ENCODE measurements around the gene EZH2. TPM values are rescaled to one million over a fixed set of nuclear protein-coding genes. Genes with fewer than 3 reads are reported as not detected.

EZH2 gene
- total RNA-seq, 6 experiments from 2014 or later, result 8.9 to 21.5 (median 19.3) TPM

DNA sequence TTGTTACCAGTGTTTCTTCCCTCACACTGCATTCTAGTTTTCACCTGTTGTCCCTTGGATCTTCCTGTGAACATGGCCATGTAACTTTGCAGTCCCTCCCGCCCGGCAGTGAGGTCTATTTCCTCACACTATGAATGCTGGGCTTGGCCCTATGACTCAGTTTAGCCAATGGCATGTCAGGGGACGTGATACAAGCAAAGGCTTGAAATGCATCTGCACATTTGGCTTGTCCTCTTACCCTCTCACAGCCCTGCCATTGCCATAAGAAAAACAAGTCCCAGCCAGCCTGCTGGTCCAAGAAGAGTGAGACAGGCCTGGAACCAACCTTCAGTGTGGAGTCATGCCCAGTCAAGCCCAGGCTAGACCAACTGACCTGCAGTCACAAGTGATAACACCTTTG is 17.1 kb upstream of the EZH2 start:
- H3K36me3 Mint-ChIP-seq (ENCODE audit: low read depth), result no peaks in the 10 kb centered on the region
- peaks cover 12% of the 10 kb centered on the region for H3K4me1 Mint-ChIP-seq (ENCODE audit: low read depth)
- DNase-seq, result no peak
- no peak overlapping the region for H3K27ac Mint-ChIP-seq
- TF ChIP-seq, protein P1, sequence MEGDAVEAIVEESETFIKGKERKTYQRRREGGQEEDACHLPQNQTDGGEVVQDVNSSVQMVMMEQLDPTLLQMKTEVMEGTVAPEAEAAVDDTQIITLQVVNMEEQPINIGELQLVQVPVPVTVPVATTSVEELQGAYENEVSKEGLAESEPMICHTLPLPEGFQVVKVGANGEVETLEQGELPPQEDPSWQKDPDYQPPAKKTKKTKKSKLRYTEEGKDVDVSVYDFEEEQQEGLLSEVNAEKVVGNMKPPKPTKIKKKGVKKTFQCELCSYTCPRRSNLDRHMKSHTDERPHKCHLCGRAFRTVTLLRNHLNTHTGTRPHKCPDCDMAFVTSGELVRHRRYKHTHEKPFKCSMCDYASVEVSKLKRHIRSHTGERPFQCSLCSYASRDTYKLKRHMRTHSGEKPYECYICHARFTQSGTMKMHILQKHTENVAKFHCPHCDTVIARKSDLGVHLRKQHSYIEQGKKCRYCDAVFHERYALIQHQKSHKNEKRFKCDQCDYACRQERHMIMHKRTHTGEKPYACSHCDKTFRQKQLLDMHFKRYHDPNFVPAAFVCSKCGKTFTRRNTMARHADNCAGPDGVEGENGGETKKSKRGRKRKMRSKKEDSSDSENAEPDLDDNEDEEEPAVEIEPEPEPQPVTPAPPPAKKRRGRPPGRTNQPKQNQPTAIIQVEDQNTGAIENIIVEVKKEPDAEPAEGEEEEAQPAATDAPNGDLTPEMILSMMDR (IDR thresholded peaks at IDR 0.05), result no peak
- H3K9me3 Mint-ChIP-seq, result no peaks in the 10 kb centered on the region
- H3K27me3 Mint-ChIP-seq (ENCODE audit: insufficient read depth), result peaks cover 7% of the 10 kb centered on the region
- no peak overlapping the region for H3K4me3 Mint-ChIP-seq

DNA sequence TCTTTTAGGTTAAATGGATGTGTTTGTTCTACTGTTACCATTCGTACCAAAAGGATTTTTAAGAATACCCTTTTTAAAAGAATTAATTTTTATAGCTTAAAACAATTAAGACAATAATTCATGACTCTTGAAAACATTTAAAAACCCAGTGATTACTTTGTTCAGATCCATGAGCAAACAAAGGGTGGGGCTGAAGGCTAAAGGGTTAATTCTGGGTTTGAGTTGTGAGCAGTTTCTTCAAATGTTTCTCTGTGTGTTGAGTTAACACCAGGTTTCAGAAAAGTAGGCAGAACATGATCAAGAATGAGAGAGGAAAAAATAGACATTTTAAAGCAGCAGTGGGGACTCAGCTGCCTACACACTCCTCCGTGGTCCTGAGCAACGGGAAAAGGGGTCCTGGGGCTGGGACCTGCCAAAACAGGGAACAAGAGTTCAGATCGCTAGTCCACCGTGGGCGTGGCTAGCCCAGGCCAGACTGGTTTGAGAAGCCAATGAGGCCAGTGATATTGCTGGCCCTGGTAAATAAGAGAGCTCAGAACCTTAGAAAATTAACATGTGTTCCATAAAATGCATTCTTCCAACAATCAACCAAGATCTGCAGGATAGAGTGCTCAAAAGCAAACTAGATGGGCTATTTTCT is 14.9 kb upstream of the EZH2 start:
- Mint-ChIP-seq H3K4me1 (ENCODE audit: low read depth) (peaks cover 13% of the 10 kb centered on the region), H3K27ac (no peak overlapping the region), H3K9me3 (no peaks in the 10 kb centered on the region), H3K27me3 (ENCODE audit: insufficient read depth) (peaks cover 1% of the 10 kb centered on the region), H3K4me3 (no peak overlapping the region), H3K36me3 (ENCODE audit: low read depth) (no peaks in the 10 kb centered on the region)
- TF ChIP-seq, protein P1 (IDR thresholded peaks at IDR 0.05), result no peak
- DNase-seq, result no peak

DNA sequence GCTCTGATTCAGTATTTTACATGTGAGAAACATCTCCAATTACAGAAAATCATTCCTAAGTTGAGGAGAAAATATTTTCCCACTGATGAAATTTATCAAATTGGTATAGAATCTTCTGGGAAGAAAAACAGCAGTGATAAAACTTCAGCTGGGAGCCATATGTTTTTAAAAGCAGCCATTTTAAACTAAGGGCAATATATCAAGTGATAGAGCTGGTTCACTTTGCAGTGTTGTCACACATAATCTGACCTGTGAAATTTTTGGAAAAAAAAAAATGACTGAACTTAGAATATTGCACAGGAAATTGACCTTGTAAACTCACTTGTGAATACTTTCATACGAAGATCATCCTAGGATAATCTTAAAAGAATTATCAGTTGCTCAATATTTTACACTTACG is 10.5 kb upstream of the EZH2 start:
- no peak for DNase-seq
- Mint-ChIP-seq H3K4me1 (ENCODE audit: low read depth) (peaks cover 13% of the 10 kb centered on the region), H3K27me3 (ENCODE audit: insufficient read depth) (no peaks in the 10 kb centered on the region; the same call in 1 of the 2 replicates), H3K9me3 (no peaks in the 10 kb centered on the region), H3K36me3 (ENCODE audit: low read depth) (no peaks in the 10 kb centered on the region), H3K4me3 (peak overlapping the region; percentile 67), H3K27ac (peak overlapping the region; percentile 18; the same call in 1 of the 2 replicates)
- TF ChIP-seq, protein P1 (IDR thresholded peaks at IDR 0.05), result no peak

DNA sequence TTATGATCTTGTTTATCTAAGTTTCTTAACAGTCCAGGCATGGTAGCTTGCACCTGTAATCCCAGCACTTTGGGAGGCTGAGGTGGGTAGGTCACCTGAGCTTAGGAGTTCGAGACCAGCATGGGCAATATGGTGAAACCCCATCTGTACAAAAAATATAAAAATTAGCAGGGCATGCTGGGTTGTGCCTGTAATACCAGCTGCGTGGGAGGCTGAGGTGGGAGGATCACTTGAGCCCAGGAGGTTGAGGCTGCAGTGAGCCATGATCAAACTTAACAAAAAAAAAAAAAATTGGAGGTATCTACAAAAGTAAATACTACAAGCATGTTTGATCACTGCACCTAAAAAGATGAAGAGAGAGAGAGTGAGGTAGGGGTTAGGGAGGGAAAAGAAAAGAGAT is 9.0 kb upstream of the EZH2 start:
- TF ChIP-seq, protein P1 (IDR thresholded peaks at IDR 0.05), result no peak
- H3K4me3 Mint-ChIP-seq, result no peak overlapping the region
- no peak overlapping the region for H3K27ac Mint-ChIP-seq
- no peaks in the 10 kb centered on the region; the same call in 1 of the 2 replicates for H3K27me3 Mint-ChIP-seq (ENCODE audit: insufficient read depth)
- peaks cover 13% of the 10 kb centered on the region for H3K4me1 Mint-ChIP-seq (ENCODE audit: low read depth)
- no peaks in the 10 kb centered on the region for H3K9me3 Mint-ChIP-seq
- DNase-seq, result no peak
- H3K36me3 Mint-ChIP-seq (ENCODE audit: low read depth), result no peaks in the 10 kb centered on the region

DNA sequence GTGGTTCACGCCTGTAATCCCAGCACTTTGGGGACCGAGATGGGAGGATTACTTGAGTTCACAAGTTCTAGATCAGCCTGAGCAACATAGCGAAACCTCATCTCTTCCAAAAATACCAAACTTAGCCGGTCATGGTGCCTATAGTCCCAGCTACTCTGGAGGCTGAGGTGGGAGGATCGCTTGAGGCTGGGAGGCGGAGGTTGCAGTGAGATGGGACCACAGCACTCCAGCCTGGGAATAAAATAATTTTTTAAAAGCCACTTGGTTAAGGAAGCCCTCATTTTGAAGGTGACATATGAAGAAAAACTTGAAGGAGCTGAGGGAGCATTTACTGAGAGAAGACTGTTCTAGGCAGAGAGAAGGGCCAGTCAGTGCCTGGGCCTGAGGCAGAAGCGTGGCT is 4.2 kb upstream of the EZH2 start:
- no peak overlapping the region for H3K4me3 Mint-ChIP-seq
- H3K27ac Mint-ChIP-seq, result no peak overlapping the region
- no peaks in the 10 kb centered on the region; the same call in 1 of the 2 replicates for H3K36me3 Mint-ChIP-seq (ENCODE audit: low read depth)
- TF ChIP-seq, protein P1 (IDR thresholded peaks at IDR 0.05), result no peak
- H3K9me3 Mint-ChIP-seq, result no peaks in the 10 kb centered on the region
- H3K4me1 Mint-ChIP-seq (ENCODE audit: low read depth), result no peaks in the 10 kb centered on the region
- no peaks in the 10 kb centered on the region for H3K27me3 Mint-ChIP-seq (ENCODE audit: insufficient read depth)
- DNase-seq, result no peak

Measured in HFFc6 (cell line).